HEK293 (cell line): ENCODE data around the gene BFSP2.

Source experiments
- CTCF ChIA-PET: fragments of 350-600 bp; formaldehyde crosslinking; extraction: SDS; loops from one replicate; lab custom pipeline; 2021; ENCODE audit warnings: antibody characterized with exemption; lab: Yijun Ruan, JAX
- POLR2A ChIA-PET: fragments of 300-600 bp; formaldehyde crosslinking; extraction: SDS; loops from one replicate; lab custom pipeline; 2020; ENCODE audit warnings: antibody characterized with exemption, inconsistent platforms; lab: Yijun Ruan, JAX
- H3K27ac ChIP-seq: fragments of 200-500 bp; sonication (Bioruptor generic); 2 replicates; pipeline ENCODE4 v1.5.1; 2014; ENCODE audit warnings: low read depth, low read length, control low read depth, inconsistent platforms; ENCODE audit errors: extremely low read depth
- H3K36me3 ChIP-seq, 2 experiments: fragments of 200-500 bp in 1 of 2; sonication (Bioruptor generic) in 1 of 2; 1 replicate in 1 of 2; 2 replicates in 1 of 2; pipeline ENCODE4 v1.5.1; 2014 to 2017; ENCODE audit warnings: inconsistent platforms in 2 of 2, low read length in 2 of 2; ENCODE audit not compliant: control insufficient read depth in 2 of 2, insufficient read depth in 1 of 2
- H3K4me1 ChIP-seq: fragments of 200-500 bp; sonication (Bioruptor generic); 2 replicates; pipeline ENCODE4 v1.5.1; 2014; ENCODE audit warnings: mild to moderate bottlenecking, low read length, inconsistent platforms; ENCODE audit not compliant: control insufficient read depth, insufficient read depth
- H3K4me3 ChIP-seq: 2 replicates; pipeline ENCODE4 v1.5.1; 2011; ENCODE audit warnings: low read depth, mild to moderate bottlenecking, control low read depth, low read length, moderate library complexity
- H3K9me3 ChIP-seq: fragments of 200-500 bp; sonication (Bioruptor generic); 2 replicates; pipeline ENCODE4 v1.5.1; 2014; ENCODE audit warnings: low read depth, low read length, inconsistent platforms; ENCODE audit not compliant: control insufficient read depth, insufficient read depth
- GFI1B ChIP-seq: fragments of 450-650 bp; formaldehyde crosslinking; IDR thresholded peaks from 2 replicates; pipeline ENCODE4 v1.5.1; 2016; ENCODE audit warnings: missing biosample characterization, missing genetic modification characterization
- MEIS1 ChIP-seq: sonication (generic); formaldehyde crosslinking; IDR thresholded peaks from 2 replicates; pipeline ENCODE4 v1.8.1; 2022; ENCODE audit warnings: missing genetic modification reagents, mild to moderate bottlenecking, borderline replicate concordance
- OVOL3 ChIP-seq: fragments of 450-650 bp; formaldehyde crosslinking; IDR thresholded peaks from 2 replicates; pipeline ENCODE4 v1.5.1; 2016; ENCODE audit warnings: missing biosample characterization, missing genetic modification characterization
- SP3 ChIP-seq: fragments of 450-650 bp; formaldehyde crosslinking; IDR thresholded peaks from 2 replicates; pipeline ENCODE4 v1.5.1; 2016; ENCODE audit warnings: missing biosample characterization, missing genetic modification characterization
- YY2 ChIP-seq: fragments of 450-650 bp; formaldehyde crosslinking; IDR thresholded peaks from 2 replicates; pipeline ENCODE4 v1.5.1; 2016; ENCODE audit warnings: missing biosample characterization, missing genetic modification characterization
- ZBTB20 ChIP-seq: fragments of 450-650 bp; formaldehyde crosslinking; IDR thresholded peaks from 2 replicates; pipeline ENCODE4 v1.5.1; 2016; ENCODE audit warnings: missing biosample characterization, missing genetic modification characterization
- ZNF114 ChIP-seq: fragments of 450-650 bp; formaldehyde crosslinking; IDR thresholded peaks from 2 replicates; pipeline ENCODE4 v1.5.0; 2017; ENCODE audit warnings: missing biosample characterization, missing genetic modification characterization
- ZNF223 ChIP-seq: fragments of 450-650 bp; formaldehyde crosslinking; IDR thresholded peaks from 2 replicates; pipeline ENCODE4 v1.5.1; 2016; ENCODE audit warnings: missing biosample characterization, missing genetic modification characterization
- ZNF239 ChIP-seq: fragments of 450-650 bp; formaldehyde crosslinking; IDR thresholded peaks from 2 replicates; pipeline ENCODE4 v1.5.1; 2016; ENCODE audit warnings: missing biosample characterization, missing genetic modification characterization
- ZNF324 ChIP-seq: fragments of 450-650 bp; formaldehyde crosslinking; IDR thresholded peaks from 2 replicates; pipeline ENCODE4 v1.5.1; 2016; ENCODE audit warnings: missing biosample characterization, missing genetic modification characterization
- ZNF354C ChIP-seq: fragments of 450-650 bp; formaldehyde crosslinking; IDR thresholded peaks from 2 replicates; pipeline ENCODE4 v1.5.1; 2016; ENCODE audit warnings: missing biosample characterization, missing genetic modification characterization, low read depth, borderline replicate concordance
- ZNF510 ChIP-seq: fragments of 450-650 bp; formaldehyde crosslinking; IDR thresholded peaks from 2 replicates; pipeline ENCODE4 v1.5.1; 2018; ENCODE audit warnings: mild to moderate bottlenecking, missing genetic modification characterization, missing biosample characterization; ENCODE audit not compliant: insufficient replicate concordance
- ZNF514 ChIP-seq: fragments of 450-650 bp; formaldehyde crosslinking; IDR thresholded peaks from 2 replicates; pipeline ENCODE4 v1.5.1; 2016; ENCODE audit warnings: missing biosample characterization, missing genetic modification characterization
- ZNF596 ChIP-seq: fragments of 450-650 bp; IDR thresholded peaks from 2 replicates; pipeline ENCODE4 v1.5.0; 2018; ENCODE audit warnings: missing biosample characterization, mild to moderate bottlenecking, missing genetic modification characterization, moderate library complexity
- ZNF600 ChIP-seq: fragments of 450-650 bp; formaldehyde crosslinking; IDR thresholded peaks from 2 replicates; pipeline ENCODE4 v1.5.1; 2016; ENCODE audit warnings: missing biosample characterization, missing genetic modification characterization
- ZNF610 ChIP-seq: fragments of 450-650 bp; formaldehyde crosslinking; IDR thresholded peaks from 2 replicates; pipeline ENCODE4 v1.5.1; 2016; ENCODE audit warnings: missing biosample characterization, missing genetic modification characterization, borderline replicate concordance
- ZNF707 ChIP-seq: fragments of 450-650 bp; formaldehyde crosslinking; IDR thresholded peaks from 2 replicates; pipeline ENCODE4 v1.5.1; 2016; ENCODE audit warnings: missing biosample characterization, missing genetic modification characterization
- TF ChIP-seq, protein P1 (sequence below): fragments of 450-650 bp; formaldehyde crosslinking; conservative IDR thresholded peaks from 2 replicates; pipeline ENCODE4 v1.5.1; 2016; ENCODE audit warnings: low read depth, missing biosample characterization, missing genetic modification characterization
- TF ChIP-seq, protein P2 (sequence below): fragments of 450-650 bp; formaldehyde crosslinking; IDR thresholded peaks from 2 replicates; pipeline ENCODE4 v1.5.1; 2016; ENCODE audit warnings: missing biosample characterization, missing genetic modification characterization, borderline replicate concordance
- TF ChIP-seq, protein P3 (sequence below): sonication (generic); formaldehyde crosslinking; IDR thresholded peaks from 2 replicates; pipeline ENCODE4 v1.8.1; 2022; ENCODE audit warnings: mild to moderate bottlenecking, moderate library complexity, missing genetic modification reagents
- TF ChIP-seq, protein P4 (sequence below): fragments of 450-650 bp; formaldehyde crosslinking; optimal IDR thresholded peaks from 2 replicates; pipeline ENCODE3; 2016; ENCODE audit warnings: missing biosample characterization, mild to moderate bottlenecking, missing genetic modification characterization

Gene BFSP2

DNA sequence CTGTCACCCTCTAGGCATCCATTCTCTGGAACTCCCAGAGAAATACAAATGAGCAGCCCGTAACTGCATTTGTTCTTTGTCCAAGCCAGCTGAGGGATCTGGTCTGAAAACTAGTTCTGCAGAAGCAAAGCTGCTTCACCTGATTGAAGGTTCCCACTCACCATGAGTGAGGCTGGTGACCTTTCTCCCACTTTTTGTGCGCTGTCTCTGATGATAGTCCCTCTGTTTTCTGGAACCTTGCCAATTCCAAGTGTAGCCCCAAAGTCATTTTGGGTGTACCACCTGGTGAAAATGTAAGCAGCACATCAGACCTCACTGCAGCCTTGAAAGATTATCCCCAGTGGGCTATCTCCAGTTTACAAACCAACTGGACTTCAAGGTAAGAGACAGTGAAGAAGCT is 39.4 kb upstream of the BFSP2 start (continued):
- TF ChIP-seq, protein P1, sequence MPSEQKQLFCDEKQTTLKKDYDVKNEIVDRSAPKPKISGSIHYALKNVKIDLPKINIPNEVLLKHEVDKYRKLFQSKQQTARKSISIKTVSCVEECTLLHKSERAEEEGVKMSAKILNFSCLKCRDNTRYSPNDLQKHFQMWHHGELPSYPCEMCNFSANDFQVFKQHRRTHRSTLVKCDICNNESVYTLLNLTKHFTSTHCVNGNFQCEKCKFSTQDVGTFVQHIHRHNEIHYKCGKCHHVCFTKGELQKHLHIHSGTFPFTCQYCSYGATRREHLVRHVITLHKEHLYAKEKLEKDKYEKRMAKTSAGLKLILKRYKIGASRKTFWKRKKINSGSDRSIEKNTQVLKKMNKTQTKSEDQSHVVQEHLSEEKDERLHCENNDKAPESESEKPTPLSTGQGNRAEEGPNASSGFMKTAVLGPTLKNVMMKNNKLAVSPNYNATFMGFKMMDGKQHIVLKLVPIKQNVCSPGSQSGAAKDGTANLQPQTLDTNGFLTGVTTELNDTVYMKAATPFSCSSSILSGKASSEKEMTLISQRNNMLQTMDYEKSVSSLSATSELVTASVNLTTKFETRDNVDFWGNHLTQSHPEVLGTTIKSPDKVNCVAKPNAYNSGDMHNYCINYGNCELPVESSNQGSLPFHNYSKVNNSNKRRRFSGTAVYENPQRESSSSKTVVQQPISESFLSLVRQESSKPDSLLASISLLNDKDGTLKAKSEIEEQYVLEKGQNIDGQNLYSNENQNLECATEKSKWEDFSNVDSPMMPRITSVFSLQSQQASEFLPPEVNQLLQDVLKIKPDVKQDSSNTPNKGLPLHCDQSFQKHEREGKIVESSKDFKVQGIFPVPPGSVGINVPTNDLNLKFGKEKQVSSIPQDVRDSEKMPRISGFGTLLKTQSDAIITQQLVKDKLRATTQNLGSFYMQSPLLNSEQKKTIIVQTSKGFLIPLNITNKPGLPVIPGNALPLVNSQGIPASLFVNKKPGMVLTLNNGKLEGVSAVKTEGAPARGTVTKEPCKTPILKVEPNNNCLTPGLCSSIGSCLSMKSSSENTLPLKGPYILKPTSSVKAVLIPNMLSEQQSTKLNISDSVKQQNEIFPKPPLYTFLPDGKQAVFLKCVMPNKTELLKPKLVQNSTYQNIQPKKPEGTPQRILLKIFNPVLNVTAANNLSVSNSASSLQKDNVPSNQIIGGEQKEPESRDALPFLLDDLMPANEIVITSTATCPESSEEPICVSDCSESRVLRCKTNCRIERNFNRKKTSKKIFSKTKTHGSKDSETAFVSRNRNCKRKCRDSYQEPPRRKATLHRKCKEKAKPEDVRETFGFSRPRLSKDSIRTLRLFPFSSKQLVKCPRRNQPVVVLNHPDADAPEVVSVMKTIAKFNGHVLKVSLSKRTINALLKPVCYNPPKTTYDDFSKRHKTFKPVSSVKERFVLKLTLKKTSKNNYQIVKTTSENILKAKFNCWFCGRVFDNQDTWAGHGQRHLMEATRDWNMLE (tag by site-specific recombination) = no peak
- TF ChIP-seq ZNF600 = no peak
- no peak for TF ChIP-seq ZNF114 (tag by site-specific recombination)
- TF ChIP-seq ZNF223 = no peak
- TF ChIP-seq, protein P2, sequence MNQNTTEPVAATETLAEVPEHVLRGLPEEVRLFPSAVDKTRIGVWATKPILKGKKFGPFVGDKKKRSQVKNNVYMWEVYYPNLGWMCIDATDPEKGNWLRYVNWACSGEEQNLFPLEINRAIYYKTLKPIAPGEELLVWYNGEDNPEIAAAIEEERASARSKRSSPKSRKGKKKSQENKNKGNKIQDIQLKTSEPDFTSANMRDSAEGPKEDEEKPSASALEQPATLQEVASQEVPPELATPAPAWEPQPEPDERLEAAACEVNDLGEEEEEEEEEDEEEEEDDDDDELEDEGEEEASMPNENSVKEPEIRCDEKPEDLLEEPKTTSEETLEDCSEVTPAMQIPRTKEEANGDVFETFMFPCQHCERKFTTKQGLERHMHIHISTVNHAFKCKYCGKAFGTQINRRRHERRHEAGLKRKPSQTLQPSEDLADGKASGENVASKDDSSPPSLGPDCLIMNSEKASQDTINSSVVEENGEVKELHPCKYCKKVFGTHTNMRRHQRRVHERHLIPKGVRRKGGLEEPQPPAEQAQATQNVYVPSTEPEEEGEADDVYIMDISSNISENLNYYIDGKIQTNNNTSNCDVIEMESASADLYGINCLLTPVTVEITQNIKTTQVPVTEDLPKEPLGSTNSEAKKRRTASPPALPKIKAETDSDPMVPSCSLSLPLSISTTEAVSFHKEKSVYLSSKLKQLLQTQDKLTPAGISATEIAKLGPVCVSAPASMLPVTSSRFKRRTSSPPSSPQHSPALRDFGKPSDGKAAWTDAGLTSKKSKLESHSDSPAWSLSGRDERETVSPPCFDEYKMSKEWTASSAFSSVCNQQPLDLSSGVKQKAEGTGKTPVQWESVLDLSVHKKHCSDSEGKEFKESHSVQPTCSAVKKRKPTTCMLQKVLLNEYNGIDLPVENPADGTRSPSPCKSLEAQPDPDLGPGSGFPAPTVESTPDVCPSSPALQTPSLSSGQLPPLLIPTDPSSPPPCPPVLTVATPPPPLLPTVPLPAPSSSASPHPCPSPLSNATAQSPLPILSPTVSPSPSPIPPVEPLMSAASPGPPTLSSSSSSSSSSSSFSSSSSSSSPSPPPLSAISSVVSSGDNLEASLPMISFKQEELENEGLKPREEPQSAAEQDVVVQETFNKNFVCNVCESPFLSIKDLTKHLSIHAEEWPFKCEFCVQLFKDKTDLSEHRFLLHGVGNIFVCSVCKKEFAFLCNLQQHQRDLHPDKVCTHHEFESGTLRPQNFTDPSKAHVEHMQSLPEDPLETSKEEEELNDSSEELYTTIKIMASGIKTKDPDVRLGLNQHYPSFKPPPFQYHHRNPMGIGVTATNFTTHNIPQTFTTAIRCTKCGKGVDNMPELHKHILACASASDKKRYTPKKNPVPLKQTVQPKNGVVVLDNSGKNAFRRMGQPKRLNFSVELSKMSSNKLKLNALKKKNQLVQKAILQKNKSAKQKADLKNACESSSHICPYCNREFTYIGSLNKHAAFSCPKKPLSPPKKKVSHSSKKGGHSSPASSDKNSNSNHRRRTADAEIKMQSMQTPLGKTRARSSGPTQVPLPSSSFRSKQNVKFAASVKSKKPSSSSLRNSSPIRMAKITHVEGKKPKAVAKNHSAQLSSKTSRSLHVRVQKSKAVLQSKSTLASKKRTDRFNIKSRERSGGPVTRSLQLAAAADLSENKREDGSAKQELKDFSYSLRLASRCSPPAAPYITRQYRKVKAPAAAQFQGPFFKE = no peak

DNA sequence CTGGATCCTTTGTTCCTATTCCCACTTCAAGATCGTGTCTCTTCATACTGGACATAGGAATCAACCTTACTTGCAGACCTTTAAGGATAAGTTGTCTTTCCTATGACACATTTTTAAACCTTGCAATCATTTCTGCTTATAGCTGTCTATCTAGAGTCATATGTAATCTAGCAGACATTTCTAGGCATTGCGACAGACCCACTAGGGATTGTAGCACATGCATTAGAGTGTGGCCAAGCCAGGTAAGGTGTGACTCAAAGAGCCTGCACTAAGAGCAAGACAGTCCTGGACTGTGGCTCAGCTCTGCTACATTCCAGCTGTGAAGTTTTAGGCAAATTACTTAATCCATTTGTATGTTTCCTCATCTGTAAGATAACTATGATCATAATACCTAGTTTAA is 38.8 kb upstream of the BFSP2 start:
- POLR2A ChIA-PET = no interaction called here
- H3K27ac ChIP-seq = no peak overlapping the region
- no peaks in the 10 kb centered on the region for H3K4me1 ChIP-seq
- H3K9me3 ChIP-seq = no peaks in the 10 kb centered on the region
- CTCF ChIA-PET = interaction anchor here (0.5 to 0.6 kb wide), 2 partner anchors 113 to 160 kb away, joined by 3 read pairs; no protein-coding TSS in a partner anchor
- no peak overlapping the region for H3K4me3 ChIP-seq
- H3K36me3 ChIP-seq = no peaks in the 10 kb centered on the region
- no peak for TF ChIP-seq YY2
- TF ChIP-seq ZNF114 (tag by site-specific recombination) = no peak
- TF ChIP-seq OVOL3 (tag by site-specific recombination) = no peak
- no peak for TF ChIP-seq SP3 (tag by site-specific recombination)
- no peak for TF ChIP-seq GFI1B (tag by site-specific recombination)

DNA sequence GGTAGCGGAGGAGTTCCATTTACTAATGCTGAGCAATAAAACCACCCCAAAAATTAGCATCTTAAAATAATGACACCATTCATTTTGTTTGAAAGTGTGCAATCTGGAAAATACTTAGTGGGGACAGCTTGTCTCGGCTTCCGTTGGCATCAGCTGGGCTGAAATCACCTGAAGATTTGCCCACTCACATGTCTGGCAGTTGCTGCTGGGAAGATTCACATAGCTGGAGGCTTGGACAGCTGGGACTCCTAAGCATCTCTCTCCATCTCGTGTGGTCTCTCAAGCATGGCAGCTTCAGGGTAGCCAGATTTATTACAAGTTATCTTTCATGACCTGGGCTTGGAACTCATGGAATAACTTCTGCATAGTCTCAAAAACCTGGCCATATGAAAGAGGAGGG is 38.4 kb upstream of the BFSP2 start:
- Histone ChIP-seq H3K27ac (no peak overlapping the region), H3K4me1 (no peaks in the 10 kb centered on the region), H3K9me3 (no peaks in the 10 kb centered on the region), H3K36me3 (no peaks in the 10 kb centered on the region), H3K4me3 (no peak overlapping the region)
- POLR2A ChIA-PET = no interaction called here
- CTCF ChIA-PET = interaction anchor here (0.5 to 0.6 kb wide), 2 partner anchors 114 to 159 kb away, joined by 3 read pairs; no protein-coding TSS in a partner anchor
- TF ChIP-seq ZNF610 (tag by site-specific recombination) (no peak), ZNF354C (tag by site-specific recombination) (no peak), ZNF510 (no peak), ZNF324 (tag by site-specific recombination) (no peak), ZNF514 (tag by site-specific recombination) (no peak), ZNF596 (tag by site-specific recombination) (no peak), ZBTB20 (tag by site-specific recombination) (no peak), MEIS1 (CRISPR knock-in tag) (no peak), ZNF239 (no peak), ZNF707 (tag by site-specific recombination) (no peak)
- TF ChIP-seq, protein P3, sequence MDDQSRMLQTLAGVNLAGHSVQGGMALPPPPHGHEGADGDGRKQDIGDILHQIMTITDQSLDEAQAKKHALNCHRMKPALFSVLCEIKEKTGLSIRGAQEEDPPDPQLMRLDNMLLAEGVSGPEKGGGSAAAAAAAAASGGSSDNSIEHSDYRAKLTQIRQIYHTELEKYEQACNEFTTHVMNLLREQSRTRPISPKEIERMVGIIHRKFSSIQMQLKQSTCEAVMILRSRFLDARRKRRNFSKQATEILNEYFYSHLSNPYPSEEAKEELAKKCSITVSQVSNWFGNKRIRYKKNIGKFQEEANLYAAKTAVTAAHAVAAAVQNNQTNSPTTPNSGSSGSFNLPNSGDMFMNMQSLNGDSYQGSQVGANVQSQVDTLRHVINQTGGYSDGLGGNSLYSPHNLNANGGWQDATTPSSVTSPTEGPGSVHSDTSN (CRISPR knock-in tag) = no peak
- TF ChIP-seq, protein P4, sequence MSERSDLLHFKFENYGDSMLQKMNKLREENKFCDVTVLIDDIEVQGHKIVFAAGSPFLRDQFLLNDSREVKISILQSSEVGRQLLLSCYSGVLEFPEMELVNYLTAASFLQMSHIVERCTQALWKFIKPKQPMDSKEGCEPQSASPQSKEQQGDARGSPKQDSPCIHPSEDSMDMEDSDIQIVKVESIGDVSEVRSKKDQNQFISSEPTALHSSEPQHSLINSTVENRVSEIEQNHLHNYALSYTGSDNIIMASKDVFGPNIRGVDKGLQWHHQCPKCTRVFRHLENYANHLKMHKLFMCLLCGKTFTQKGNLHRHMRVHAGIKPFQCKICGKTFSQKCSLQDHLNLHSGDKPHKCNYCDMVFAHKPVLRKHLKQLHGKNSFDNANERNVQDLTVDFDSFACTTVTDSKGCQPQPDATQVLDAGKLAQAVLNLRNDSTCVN (tag by site-specific recombination) = no peak
